GM21381 (cell line): Measurements from ENCODE around the gene LRRC4B.
"Not testable (repeated sequence)": the region's sequence is repeated elsewhere in the genome, so short reads cannot be mapped to it uniquely, and the experiment has no call there.

Source experiments
- ATAC-seq: cut with Tn5 transposase; IDR thresholded peaks from one replicate; pipeline ENCODE4 v1.9.1; 2021; ENCODE audit warnings: mild to moderate bottlenecking, moderate library complexity; ENCODE audit not compliant: unreplicated experiment

Gene LRRC4B

DNA sequence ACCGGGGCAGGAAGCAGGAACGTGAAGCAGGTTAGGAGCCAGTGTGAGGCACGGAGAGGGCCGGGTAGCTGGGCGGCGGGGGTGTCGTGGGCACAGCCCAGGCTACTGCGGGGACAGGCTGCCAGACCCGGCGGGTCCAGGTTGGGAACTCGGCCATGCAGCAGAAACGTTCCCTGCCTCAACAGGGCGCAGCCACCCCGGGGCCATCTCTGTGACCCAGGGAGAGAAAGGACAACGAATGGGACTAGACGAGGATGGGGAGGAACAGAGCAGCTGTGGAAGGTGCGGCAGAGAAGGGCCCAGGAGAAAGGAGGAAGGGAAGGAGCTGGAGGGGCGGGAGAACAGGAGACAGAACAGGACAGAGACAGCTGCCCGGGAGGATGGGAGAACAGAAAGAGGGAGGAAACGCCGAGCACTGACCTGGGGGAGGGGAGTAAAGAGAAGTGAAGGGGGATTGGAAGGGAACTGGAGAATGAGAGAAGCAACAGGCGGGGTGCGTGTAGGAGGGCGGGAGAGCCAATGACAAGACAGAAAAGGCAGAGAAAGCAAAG, 78.7 kb downstream of the LRRC4B start:
- no peak for ATAC-seq

DNA sequence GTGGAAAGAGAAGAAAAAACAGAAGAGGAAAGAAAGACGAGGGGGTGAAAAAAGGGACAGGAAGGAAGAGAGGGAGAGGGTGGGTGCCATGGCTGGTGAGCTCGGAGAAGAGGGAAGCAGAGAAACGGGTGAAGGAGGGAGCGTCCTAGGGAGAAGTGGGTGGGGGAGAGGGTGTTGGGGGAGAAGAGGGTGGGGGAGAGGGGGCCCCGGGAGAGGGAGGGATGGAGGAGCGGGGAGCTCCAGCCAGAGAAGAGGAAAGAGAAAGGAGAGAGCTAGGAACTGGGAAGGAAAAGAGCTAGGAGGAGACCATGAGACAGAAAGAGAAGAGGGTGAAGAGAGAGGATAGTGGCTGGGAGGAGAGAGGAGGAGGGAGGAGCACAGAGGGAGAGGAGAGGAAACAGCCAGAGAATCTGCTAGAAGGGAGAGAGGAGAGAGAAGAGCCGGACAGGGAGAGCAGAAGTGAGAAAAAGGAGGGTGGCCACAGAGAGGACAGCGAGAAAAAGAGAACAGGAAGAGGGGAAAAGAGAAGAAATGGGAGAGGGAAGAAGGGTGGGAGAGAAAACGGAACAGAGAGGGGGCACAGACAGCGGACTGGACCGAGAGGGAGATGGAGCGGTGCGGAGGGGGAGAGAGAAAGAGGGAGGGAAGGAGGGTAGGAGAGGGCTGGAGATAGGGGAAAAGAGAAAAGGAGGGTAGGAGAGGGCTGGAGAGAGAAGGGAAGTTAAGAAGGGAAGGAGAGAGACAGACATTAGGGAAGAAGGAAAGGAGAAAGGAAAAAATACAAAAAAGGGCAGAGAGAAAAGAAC, 79.6 kb downstream of the LRRC4B start:
- ATAC-seq = no peak

DNA sequence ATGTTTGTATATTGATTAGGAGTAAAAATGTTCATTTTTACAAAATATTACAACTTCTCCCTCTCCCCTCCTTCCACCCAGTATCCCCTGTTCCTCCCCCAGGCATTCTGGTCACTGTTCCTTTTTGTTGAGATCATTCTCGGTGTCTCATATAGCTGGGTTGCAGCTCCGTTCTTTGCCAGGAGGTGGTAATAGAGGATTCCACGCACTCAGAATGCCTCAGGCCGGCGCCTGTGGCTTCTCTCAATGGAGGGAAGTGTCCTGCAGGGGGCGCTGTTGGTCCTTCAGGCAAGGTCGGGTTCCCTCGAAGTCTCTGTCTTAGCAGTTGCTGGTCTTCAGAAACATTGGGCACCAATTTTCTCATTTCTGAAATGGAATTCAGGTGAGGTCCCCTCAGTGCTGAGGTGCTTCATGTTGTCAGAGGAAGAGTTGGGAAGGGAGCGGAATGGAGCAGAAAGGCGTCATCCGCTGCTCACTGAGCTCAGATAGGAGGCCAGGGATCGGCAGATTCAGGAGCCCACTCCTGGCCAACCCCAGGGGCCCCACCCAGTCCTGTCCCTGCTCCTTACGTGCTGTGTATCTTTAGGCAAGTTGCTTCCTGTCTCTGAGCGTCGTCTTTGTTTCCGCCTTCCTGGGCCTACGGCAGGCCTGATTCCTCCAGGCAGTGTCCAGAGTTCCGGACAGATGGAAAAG, 81.3 kb downstream of the LRRC4B start:
- ATAC-seq = no peak

DNA sequence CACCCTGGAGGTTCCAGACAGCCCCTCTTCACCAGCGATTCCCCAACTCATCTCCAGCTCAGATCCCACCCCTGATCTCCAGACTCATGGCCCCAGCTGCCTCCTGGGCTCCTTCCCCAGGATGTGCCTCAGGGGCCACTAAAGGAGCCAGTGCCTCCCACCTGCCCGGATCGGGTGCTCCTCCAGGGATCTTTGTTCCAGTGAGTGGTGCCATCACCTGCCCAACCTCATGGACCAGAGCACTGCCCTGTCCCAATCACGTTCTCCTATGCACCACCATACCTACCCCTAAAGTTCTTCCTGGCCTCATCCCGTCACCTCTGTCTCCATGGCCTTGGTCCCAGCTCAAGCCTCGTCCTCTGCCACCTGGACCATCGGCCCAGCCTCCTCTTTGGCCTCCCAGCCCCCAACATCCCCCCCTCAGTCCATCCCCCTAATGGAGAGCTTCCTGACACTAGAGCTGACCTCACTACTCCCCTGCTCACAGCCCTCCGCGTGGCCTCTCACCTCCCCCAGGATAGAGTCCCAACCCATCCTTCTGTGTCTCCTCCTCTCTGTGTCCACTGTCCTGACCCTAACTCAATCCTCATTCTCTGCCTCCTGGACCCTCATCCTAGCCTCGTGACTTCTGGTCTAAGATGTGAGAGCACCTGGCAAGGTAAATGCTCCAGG, 82.8 kb downstream of the LRRC4B start:
- ATAC-seq = no peak

DNA sequence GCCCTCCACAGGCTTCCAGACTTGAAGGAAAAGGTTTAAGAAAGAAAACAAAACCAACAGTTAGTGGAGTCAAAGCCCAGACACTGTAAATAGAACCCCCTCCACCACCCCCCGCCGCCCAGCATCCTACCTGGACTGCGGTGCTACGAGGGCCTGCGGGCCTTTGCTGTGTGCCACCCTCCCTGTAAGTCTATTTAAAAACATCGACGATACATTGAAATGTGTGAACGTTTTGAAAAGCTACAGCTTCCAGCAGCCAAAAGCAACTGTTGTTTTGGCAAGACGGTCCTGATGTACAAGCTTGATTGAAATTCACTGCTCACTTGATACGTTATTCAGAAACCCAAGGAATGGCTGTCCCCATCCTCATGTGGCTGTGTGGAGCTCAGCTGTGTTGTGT, 85.3 kb downstream of the LRRC4B start:
- ATAC-seq = no peak

DNA sequence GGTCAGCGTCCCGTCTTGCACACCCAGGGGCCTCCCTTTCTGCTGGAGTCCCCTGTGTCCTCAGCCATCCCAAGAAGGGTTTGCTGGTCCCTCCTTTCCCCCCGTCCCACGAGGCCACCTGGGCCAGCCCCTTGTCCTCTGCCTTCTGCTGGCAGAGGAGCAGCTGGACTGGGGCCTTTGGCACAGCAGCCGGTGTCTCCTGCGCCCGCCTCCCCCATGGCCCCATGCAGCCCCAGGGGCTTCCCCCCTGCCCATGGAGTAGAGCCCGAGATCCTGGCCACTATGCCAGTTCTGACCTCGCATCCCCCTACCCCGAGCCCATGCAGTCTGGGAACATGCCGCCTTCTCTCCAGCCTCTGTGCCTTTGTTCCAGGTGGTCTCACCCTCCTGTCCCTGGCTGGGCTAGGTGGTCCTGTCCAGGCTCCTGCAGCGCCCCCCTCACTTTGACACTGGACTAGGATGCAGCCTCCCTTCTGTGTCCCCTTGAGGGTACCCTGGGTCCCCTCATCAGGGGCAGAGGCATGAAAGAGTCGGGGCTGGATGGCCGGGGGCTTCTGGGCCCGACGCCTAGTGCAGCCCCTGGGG, 85.9 kb downstream of the LRRC4B start:
- ATAC-seq = no peak

DNA sequence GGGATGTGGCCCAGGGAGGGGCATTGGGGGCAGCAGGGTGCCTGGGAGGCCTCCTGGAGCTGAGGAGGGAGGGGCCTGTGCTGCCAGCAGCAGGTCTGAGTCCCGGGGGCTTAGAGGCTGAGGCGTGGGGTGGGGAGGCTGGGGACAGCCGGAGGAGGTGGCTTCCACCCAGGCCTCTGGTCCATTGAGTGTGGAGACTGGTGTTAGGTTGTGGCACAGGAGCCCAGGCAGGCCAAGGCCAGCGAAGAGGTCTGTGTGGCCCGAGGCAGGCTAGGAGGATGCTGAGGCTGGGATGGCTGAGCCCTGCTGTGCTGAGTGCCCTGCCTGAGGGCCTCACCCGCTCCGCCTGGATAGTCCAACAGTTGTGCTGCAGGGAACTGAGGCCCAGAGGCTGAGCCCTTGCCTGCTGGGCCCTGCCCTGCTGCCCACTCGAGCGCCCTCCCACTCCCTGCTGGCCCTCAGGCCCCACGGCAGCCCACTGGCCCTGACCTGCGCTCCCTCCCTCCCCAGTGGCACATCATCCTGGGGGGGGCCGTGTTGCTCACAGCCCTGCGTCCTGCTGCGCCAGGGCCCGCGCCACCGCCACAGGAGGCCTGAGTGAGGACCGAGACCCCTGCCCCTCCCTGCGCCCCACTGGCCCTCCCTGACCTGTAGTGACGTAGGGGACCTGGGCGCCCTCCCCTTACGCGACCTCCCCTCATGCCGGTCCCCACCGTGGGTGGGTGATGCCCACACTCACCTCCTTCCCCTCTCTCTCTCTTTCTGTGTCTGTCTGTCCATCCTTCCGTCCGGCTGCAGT, 86.7 kb downstream of the LRRC4B start:
- ATAC-seq = no peak

DNA sequence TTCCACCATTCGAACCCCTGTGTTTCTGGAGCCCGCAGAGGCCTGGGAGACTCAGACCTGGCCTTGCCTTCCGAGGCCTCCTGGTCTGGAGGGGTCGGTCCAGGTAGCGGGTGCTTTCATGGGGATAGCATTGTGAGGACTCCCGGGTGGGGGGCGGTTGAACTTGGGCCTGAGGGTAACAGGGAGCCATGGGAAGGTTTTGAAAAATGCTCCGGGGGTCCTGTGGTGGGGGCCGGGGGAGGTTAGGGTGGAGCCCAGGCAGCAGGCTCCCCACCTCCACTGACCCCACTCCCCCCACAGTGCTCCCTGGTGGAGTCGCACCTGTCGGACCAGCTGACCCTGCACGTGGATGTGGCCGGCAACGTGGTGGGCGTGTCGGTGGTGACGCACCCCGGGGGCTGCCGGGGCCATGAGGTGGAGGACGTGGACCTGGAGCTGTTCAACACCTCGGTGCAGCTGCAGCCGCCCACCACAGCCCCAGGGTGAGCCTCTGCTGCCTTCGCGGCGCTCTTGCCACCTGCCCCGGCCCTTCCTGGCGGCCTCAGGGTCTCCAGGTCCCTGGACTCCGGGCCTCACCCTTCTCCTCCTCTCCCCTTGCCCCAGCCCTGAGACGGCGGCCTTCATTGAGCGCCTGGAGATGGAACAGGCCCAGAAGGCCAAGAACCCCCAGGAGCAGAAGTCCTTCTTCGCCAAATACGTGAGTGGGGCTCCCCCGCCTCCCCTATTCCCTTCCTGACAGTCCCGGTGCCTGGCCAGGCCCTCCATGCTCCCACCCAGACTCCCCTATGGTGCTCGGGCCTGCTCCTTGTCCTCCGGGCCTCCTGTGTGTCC, 87.7 kb downstream of the LRRC4B start:
- no peak for ATAC-seq

DNA sequence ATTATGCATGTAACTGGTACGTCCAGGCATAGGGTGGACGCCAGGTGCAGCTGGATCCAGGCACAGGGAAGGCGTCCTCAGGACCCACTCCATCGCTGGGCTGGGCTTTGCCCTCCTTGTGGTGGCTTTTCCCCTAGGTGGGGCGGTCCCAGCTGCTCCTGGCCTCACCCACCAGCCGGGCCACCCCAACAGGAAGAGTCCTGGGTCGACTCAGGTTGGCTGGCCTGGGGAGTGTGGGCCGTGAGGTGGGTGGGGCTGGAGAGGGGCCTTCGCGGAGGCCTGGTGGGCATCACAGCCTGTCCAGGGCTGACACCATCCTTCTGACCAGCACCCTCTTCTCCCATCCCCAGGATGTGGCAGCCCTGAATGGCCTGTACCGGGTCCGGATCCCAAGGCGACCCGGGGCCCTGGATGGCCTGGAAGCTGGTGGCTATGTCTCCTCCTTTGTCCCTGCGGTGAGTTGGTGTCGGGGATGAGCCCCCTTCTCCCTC, 88.4 kb downstream of the LRRC4B start:
- no peak for ATAC-seq

DNA sequence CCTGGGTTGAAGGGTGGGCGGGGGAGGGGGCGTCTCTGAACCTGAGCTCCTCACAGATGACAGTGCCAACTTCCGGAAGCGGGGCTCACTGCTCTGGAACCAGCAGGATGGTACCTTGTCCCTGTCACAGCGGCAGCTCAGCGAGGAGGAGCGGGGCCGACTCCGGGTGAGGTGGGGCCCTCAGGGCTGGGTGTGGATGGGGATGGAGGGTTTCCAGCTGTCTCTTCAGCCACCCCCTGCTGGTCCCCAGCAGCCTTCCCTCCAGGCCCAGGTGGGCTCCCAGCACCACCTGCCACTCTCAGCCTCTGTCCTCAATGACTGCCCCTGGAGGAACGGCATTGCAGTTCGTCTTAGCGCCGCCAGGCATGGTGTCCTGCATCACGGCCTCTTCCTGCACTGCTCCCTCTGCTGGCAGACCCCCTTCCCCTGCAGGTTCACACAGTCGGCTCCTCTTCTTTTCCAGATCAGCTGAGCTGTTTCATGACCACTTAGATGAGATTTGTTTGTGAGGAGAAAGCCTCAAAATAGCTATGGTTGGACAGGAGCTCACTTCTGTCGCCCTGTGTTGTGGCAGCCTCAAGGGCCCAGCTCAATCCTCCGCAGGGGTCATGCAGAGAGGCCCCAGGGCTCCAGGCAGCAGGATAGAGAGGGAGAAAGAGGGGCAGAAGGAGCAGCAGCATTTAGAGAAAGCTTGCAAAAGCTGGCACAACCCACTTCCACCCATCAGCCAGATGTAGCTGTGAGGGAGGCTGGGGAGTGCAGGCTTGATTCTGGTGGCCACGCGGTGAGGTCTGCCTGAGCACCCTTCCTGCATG, 89.1 kb downstream of the LRRC4B start:
- no peak for ATAC-seq

DNA sequence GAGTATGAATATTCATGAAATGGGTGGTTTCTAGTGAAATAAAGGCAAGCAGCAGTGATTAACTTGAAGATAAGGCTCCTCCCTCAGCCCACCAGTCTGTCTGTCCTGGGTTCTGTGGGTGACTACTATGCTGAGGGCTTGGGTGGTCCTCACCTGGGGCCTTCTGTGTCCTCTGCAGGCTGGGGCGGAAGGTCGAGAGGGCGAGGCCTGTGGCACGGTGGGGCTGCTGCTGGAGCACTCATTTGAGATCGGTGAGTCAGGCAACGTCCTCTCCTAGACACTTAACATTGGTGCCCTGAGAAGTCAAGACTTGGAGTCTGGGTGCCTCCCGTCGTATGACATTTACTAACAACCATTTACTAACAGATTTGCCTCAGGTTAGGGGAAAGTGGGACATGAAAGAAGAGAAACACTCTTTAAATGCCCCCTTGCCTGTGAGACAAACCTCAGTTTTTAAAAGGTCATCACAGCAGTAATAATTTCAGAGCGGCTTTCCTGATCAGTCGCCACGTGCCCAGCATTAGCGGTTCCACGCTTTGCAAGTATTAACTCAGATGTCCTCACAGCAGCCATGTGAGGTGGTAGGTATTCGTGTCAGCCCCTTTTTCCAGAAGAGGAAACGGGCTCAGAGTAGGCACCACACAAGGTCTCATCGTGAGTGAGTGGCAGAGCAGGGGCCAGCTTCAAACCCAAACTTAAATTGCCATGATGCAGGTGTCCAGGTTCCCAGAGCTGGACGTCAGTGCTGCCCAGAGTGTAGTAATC, 90.3 kb downstream of the LRRC4B start:
- no peak for ATAC-seq

DNA sequence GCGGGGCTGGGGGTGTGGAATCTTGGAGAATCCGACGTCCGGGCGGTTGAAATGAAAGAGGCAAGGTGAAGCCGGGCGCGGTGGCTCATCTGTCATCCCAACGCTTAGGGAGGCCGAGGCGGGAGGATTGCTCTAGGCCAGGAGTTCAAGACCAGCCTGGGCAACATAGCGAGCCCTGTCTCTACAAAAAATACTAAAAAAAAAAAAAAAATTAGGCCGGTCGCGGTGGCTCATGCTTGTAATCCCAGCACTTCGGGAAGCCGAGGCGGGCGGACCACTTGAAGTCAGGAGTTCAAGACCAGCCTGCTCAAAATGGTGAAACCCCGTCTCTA, 91.4 kb downstream of the LRRC4B start:
- ATAC-seq = no peak

DNA sequence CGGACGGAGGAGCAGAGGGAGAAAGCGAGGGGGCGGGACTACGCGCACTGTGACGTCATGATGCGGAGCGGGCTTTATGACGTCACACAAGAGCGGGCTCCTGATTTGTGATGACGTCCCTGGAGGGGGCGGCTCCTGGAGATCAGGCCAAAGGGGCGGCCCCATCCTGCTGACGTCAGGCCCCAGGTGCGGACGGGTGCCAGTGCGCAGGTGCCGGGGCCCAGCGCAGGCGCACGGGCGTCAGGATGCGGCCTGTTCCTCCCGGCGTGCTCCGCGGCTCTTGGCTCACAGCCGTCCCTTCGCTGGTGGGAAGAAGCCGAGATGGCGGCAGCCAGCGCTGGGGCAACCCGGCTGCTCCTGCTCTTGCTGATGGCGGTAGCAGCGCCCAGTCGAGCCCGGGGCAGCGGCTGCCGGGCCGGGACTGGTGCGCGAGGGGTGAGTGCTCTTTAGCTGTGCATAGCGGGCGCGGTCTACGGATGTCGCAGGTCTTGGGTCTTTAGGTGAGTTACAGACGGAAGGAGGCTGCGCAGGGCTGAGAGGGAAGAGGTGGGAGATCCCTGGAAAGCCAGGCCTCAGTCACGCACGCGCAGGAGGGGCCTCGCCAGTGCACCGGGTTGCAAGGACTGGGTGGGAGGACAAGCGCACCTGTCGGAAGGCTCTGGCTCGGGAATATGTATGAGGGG, 91.9 kb downstream of the LRRC4B start, which contains the start of the genes EMC10 and GARIN5A:
EMC10 (plus strand) TSS at position 284 of the 683 bp plus-strand sequence; CDS start at position 322, 38 bp downstream.
GARIN5A (minus strand) TSS at position 625 of the 683 bp plus-strand sequence; CDS start at position 165, 460 bp downstream.
- ATAC-seq = peak; percentile 74

DNA sequence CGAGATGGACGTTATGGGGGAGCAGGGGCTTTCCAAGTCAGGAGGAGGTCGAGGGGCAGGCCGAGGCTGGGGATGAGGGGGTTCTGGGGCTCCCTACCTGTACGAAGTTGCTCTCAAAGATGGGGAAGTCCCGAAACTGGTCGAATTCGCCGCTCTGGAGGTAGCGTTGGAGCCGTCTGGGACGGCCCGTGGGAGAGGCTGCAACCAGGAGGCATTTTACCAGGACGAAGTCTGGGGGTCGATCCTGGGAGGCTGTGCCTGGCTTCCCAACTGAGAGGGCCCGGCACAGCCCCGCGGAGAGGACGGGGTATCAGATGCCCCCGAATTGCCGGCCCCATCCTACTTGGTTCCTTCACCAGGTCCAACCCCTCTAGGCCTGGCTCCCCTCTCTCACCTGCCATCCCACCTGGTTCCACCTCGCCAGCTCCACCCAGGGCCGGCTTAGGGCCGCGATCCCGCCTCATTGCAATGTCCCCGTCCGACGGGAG, 92.5 kb downstream of the LRRC4B start:
- peak; percentile 6 for ATAC-seq

DNA sequence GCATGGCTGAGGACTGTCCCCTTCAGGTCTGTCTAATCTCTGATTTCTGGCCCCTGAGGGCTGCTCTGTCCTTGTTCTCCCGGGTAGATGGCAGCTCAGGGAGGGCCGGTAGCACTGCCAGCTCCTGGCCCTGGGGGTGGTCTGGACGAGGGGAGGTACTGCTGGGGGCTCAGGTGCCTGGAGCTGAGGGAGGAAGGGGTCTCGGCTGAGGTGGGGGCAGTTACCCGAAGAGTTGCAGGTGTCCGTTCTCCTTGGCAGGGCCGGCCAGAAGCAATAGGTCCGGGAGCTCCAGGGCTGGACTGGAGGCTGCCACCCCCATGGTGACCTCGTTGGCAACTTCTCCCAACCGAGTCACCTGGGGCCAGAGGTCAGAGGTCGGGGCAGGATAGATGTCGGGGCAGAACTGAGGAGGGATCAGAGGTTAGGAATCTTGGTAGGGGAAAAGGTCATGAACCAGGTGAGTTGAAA, 93.1 kb downstream of the LRRC4B start:
- no peak for ATAC-seq

DNA sequence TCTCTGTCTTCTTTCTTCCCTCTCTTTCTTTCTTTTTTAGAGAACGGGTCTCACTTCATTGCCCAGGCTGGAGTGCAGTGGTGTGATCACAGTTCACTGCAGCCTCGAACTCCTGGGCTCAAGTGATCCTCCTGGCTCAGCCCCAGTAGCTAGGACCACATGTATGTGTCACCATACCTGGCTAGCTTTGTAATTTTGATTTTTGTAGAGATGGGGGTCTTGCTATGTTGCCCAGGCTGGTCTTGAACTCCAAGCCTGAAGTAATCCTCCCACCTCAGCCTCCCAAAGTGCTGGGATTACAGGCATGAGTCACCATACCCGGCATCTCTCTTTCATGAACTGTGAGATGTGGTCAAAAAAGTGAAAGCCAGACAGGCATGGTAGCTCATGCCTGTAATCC, 94.9 kb downstream of the LRRC4B start:
- ATAC-seq = not testable (repeated sequence)

DNA sequence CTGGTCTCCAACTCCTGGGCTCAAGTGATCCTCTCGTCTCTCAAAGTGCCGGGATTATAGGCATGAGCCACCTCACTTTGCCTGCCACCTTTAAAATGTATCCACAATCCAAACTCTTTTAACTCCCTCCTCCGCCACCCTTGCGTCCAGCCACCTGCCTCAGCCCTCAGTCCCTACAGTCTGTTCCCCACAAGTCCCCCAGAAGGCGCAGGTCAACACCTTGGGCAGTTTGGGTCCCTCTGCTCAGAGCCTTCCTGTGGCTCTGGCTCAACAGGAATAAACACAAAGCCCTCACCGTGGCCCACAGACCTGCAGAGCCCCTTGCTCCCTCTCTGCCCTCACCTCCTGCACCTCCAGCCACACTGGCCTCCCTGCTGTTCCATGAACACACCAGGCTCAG, 99.4 kb downstream of the LRRC4B start:
- no peak for ATAC-seq
